Fibroblast of lung (primary cell): ENCODE data around the gene KASH5.

Experiments
- CTCF ChIP-seq, 2 donors: IDR thresholded peaks in 1 of 2; conservative IDR thresholded peaks in 1 of 2; 1 replicate in 1 of 2; 2 replicates in 1 of 2; pipeline ENCODE4 v1.5.1; 2011 to 2012; ENCODE audit warnings: low read length in 2 of 2, control low read depth in 1 of 2, inconsistent platforms in 1 of 2, low read depth in 1 of 2, mild to moderate bottlenecking in 1 of 2
- EZH2 ChIP-seq: IDR thresholded peaks from 2 replicates; pipeline ENCODE4 v1.5.1; 2012; ENCODE audit warnings: low read length, control low read depth, mild to moderate bottlenecking; ENCODE audit errors: missing control alignments

GRCh38 chr19:49443366-49444099, 55.5 kb downstream of the KASH5 start:
- TF ChIP-seq CTCF (conservative IDR thresholded peaks at IDR 0.05 in 1 of 2, IDR thresholded peaks at IDR 0.05 in 1 of 2; ENCODE audit: low read depth in 1 of 2, low read length in 2 of 2), result peak; percentile 74 to 84
- no peak for TF ChIP-seq EZH2
